Spleen (tissue), 11 donors: ENCODE measurements around the gene LGR6. TPM values are rescaled to one million over a fixed set of nuclear protein-coding genes. Genes with fewer than 3 reads are reported as not detected.

Source experiments
- DNase-seq: peaks from one replicate; pipeline ENCODE4 v3.0.0-alpha.2; 2020
- H3K27ac ChIP-seq, 8 donors: fragments of 200-600 bp; sonication (generic) in 7 of 8; 1 replicate in 4 of 8; 2 replicates in 4 of 8; pipeline versions ENCODE4 v1.5.0 to v1.8.0; 2016 to 2021; ENCODE audit warnings: inconsistent platforms in 4 of 8, mild to moderate bottlenecking in 4 of 8, moderate library complexity in 1 of 8
- H3K27me3 ChIP-seq, 7 donors: fragments of 200-600 bp; sonication (generic) in 6 of 7; replicated peaks in 1 of 7; 1 replicate in 4 of 7; 2 replicates in 3 of 7; pipeline versions ENCODE4 v1.5.0 to v1.8.0; 2016 to 2021; ENCODE audit warnings: inconsistent platforms in 3 of 7, mild to moderate bottlenecking in 1 of 7
- H3K36me3 ChIP-seq, 6 donors: fragments of 200-600 bp; sonication (generic) in 5 of 6; 1 replicate in 4 of 6; 2 replicates in 2 of 6; pipeline versions ENCODE4 v1.5.0 to v1.8.0; 2016 to 2021; ENCODE audit warnings: inconsistent platforms in 2 of 6
- H3K4me1 ChIP-seq, 6 donors: fragments of 200-600 bp; sonication (generic) in 5 of 6; 1 replicate in 3 of 6; 2 replicates in 3 of 6; pipeline versions ENCODE4 v1.5.0 to v1.8.0; 2016 to 2021; ENCODE audit warnings: inconsistent platforms in 3 of 6
- H3K4me3 ChIP-seq, 8 donors: fragments of 200-600 bp; sonication (generic) in 7 of 8; 1 replicate in 4 of 8; 2 replicates in 4 of 8; pipeline versions ENCODE4 v1.5.0 to v1.8.0; 2016 to 2021; ENCODE audit warnings: inconsistent platforms in 4 of 8, mild to moderate bottlenecking in 4 of 8, moderate library complexity in 2 of 8
- H3K9me3 ChIP-seq, 8 donors: fragments of 200-600 bp; sonication (generic) in 7 of 8; 1 replicate in 4 of 8; 2 replicates in 4 of 8; pipeline versions ENCODE4 v1.5.0 to v1.8.0; 2016 to 2021; ENCODE audit warnings: inconsistent platforms in 4 of 8
- POLR2A ChIP-seq, 3 donors: fragments of 450-650 bp; IDR thresholded peaks; one replicate each; pipeline ENCODE4 v1.5.1; 2017; ENCODE audit warnings: antibody characterized with exemption in 3 of 3, mild to moderate bottlenecking in 1 of 3
- POLR2AphosphoS5 ChIP-seq, 3 donors: sonication (generic); formaldehyde crosslinking; IDR thresholded peaks; one replicate each; pipeline ENCODE4 v1.5.1; 2017; ENCODE audit warnings: antibody characterized with exemption in 3 of 3
- WGBS, 5 donors: extraction: QIAGEN DNeasy Blood & Tissue Kit in 3 of 5; methylation state at CpG; one replicate each; pipeline versions ENCODE4 v1.1.5 to v1.1.7; 2013 to 2018; 5-methylcytosine and 5-hydroxymethylcytosine counted together
- intact Hi-C: fragments of 100-400 bp; cut with DNase I; formaldehyde crosslinking; loops from one replicate; pipeline ENCODE4 v1.15.0; 2023; ENCODE audit warnings: low total_unique reads
- polyA plus RNA-seq, 3 donors: library from polyadenylated mRNA; stranded (reverse); fragments of 200-250 nt; gene quantifications; one replicate each; pipeline ENCODE4 v1.2.1, GENCODE V29; 2013
- total RNA-seq, 7 donors: library from RNA; depleted of rRNA in 3 of 7; stranded (reverse); fragments of >200 nt in 3 of 7; fragmentation: NEBNext Ultra II Directional in 4 of 7; extraction: Animal tissue kit (Norgen Biotek cat#: 25700) in 4 of 7; gene quantifications; one replicate each; pipeline versions ENCODE4 v1.1.0 to v1.2.1, GENCODE V29; 2016 to 2021
- TF ChIP-seq, protein P1 (sequence below), 11 experiments: fragments of 200-600 bp in 7 of 11; fragments of 450-650 bp in 4 of 11; sonication (generic) in 4 of 11; IDR thresholded peaks in 8 of 11; conservative IDR thresholded peaks in 3 of 11; 1 replicate in 7 of 11; 2 replicates in 4 of 11; pipeline versions ENCODE4 v1.4.0 to v1.8.0; 2016 to 2021; ENCODE audit warnings: antibody characterized with exemption in 11 of 11, inconsistent platforms in 4 of 11, mild to moderate bottlenecking in 1 of 11
- donor health status: healthy with polysubstance abuse.
- donor health status: DM: no; HTN: no; CAD: no; lungs with moderate emphysema.
- donor health status: DM: no; HTN: no; CAD: no.
- donor health status: Bipolar disorder and iron deficiency.
- donor health status: healthy.
- donor health status: DM: no; HTN: no; CAD: no.
- donor health status: DM: yes; HTN: yes; CAD: no.

Gene LGR6
- total and polyA plus RNA-seq, 10 donors = 0.61 to 24.5 (median 5.3) TPM

DNA sequence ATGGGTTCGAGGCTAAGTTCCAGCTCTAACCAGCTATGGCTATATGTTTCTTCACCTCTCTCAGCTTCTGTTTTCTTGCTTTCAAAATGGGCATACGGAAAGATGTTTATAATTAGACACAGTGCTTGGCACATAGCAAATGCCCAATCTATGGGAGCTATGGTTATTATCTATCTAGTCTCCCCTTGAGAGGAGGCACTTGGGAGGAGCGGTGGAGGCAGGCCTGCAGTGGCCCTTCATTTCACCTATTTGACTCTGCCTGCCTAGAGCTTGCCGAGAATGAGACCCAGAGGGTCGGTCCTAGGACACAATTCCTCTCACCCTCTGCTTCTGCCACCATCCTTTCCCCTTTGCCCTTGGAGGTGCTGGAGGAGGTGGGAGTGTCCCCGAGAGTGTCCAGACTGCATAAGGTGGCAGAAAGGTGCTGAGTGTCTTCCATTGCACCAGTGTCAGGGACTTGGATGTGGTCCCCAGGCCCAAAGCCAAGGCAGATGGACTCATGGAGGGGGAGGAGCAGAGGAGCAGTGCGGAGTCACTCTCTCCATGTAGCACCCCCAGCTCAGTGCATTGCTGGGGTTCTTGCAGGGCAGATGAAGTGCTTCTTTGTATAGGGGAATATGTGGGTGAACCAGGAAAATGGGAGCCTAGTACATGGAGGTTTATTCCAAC lies 9.0 kb downstream of the LGR6 start:
- no peaks in the 10 kb centered on the region for H3K36me3 ChIP-seq
- DNase-seq = no peak
- peak overlapping the region in 3 of 8 donors; percentile 21 to 74 (median 70) for H3K27ac ChIP-seq
- H3K4me3 ChIP-seq = no peak overlapping the region
- WGBS, 5 donors = 81 to 94% (median 86%) methylated on average over 6 to 7 of the region's 7 CpGs
- H3K27me3 ChIP-seq = peaks cover 0 to 33% (median 0%) of the 10 kb centered on the region in 7 donors
- TF ChIP-seq POLR2A (IDR thresholded peaks at IDR 0.05) (no peak), POLR2AphosphoS5 (IDR thresholded peaks at IDR 0.05) (no peak)
- TF ChIP-seq, protein P1, sequence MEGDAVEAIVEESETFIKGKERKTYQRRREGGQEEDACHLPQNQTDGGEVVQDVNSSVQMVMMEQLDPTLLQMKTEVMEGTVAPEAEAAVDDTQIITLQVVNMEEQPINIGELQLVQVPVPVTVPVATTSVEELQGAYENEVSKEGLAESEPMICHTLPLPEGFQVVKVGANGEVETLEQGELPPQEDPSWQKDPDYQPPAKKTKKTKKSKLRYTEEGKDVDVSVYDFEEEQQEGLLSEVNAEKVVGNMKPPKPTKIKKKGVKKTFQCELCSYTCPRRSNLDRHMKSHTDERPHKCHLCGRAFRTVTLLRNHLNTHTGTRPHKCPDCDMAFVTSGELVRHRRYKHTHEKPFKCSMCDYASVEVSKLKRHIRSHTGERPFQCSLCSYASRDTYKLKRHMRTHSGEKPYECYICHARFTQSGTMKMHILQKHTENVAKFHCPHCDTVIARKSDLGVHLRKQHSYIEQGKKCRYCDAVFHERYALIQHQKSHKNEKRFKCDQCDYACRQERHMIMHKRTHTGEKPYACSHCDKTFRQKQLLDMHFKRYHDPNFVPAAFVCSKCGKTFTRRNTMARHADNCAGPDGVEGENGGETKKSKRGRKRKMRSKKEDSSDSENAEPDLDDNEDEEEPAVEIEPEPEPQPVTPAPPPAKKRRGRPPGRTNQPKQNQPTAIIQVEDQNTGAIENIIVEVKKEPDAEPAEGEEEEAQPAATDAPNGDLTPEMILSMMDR (IDR thresholded peaks at IDR 0.05 in 8 of 11, conservative IDR thresholded peaks at IDR 0.05 in 3 of 11) = no peak
- H3K9me3 ChIP-seq = no peaks in the 10 kb centered on the region
- peaks cover 0 to 50% (median 15%) of the 10 kb centered on the region in 6 donors for H3K4me1 ChIP-seq
- intact Hi-C loops = no loop called here

DNA sequence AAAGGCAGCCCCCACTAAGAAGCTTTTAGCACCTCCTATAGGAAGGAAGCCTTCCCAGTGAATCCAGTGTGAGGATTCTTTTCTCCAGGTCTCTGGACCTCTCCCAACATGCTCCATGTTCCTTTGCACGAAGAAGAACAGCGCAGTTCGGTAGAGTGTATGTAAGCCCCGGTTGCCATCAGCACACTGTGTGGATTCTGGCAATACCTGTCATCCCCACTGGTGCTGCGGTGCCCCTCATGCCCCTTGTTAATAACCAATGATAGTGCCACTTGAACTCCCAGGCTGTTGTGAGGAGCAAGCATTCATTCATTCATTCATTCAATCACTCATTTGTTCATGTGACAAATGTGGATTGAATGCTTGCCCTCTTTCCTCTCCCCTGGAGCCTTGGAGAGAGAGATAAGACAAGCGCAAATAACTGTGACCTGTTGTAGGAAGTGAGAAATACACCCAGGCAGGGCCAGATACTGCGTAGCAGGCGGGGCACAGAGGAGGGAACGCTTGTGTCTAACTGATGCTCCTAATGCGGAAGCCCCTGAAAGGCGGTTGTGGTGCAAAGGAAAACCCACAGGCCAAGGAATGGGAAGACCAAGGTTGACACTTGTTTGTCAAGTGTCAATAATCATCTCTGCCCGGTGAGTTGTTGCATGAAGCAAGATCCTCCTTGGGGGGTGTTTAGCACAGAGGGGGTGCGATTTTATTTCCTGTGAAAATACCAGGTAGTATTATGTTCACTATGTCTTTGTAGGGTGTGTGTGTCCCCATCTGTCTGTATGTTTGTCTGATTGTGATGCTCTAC lies 9.8 kb downstream of the LGR6 start:
- Histone ChIP-seq H3K4me1 (peaks cover 0 to 55% (median 16%) of the 10 kb centered on the region in 6 donors), H3K27me3 (peaks cover 0 to 38% (median 0%) of the 10 kb centered on the region in 7 donors), H3K4me3 (peak overlapping the region in 1 of 8 donors; percentile 3), H3K36me3 (no peaks in the 10 kb centered on the region), H3K27ac (peak overlapping the region in 3 of 8 donors; percentile 21 to 74 (median 70)), H3K9me3 (no peaks in the 10 kb centered on the region)
- DNase-seq = no peak
- 44 to 73% (median 56%) methylated on average over 12 to 13 of the region's 13 CpGs for WGBS, 5 donors
- intact Hi-C loops = no loop called here
- TF ChIP-seq POLR2AphosphoS5 (IDR thresholded peaks at IDR 0.05) = no peak
- TF ChIP-seq, protein P1 (IDR thresholded peaks at IDR 0.05 in 8 of 11, conservative IDR thresholded peaks at IDR 0.05 in 3 of 11) = no peak
- TF ChIP-seq POLR2A (IDR thresholded peaks at IDR 0.05) = no peak

DNA sequence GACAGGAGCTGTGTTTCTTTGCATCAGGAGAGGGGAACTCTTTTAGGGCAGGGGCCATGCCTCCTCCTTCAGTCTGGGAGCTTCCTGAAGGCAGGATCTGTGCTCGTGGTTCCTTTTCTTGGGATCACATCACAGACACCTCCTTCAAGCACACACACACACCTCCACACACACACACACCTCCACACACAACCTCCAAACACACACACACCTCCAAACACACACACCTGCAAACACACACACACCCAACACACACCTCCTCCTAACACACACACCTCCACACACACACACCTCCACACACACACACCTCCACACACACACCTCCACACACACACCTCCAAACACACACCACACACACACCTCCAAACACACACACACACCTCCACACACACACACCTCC lies 10.5 kb downstream of the LGR6 start:
- DNase-seq = no peak
- intact Hi-C loops = no loop called here
- TF ChIP-seq POLR2A (IDR thresholded peaks at IDR 0.05) (no peak), POLR2AphosphoS5 (IDR thresholded peaks at IDR 0.05) (no peak)
- TF ChIP-seq, protein P1 (IDR thresholded peaks at IDR 0.05 in 8 of 11, conservative IDR thresholded peaks at IDR 0.05 in 3 of 11) = no peak
- H3K36me3 ChIP-seq = no peaks in the 10 kb centered on the region
- peaks cover 0 to 39% (median 0%) of the 10 kb centered on the region in 7 donors for H3K27me3 ChIP-seq
- H3K27ac ChIP-seq = peak overlapping the region in 3 of 8 donors; percentile 21 to 74 (median 70)
- peaks cover 0 to 50% (median 14%) of the 10 kb centered on the region in 6 donors for H3K4me1 ChIP-seq
- WGBS, 5 donors = 40 to 75% (median 47%) methylated on average over 1 of the region's 1 CpG
- no peak overlapping the region for H3K4me3 ChIP-seq
- H3K9me3 ChIP-seq = no peaks in the 10 kb centered on the region
